K562 (cell line): ENCODE data around the gene PFKL. TPM values are rescaled to one million over a fixed set of nuclear protein-coding genes. Genes with fewer than 3 reads are reported as not detected.

Experiments used
- CHD1 ChIP-seq: fragments of 200-600 bp; sonication (generic); IDR thresholded peaks from one replicate; pipeline ENCODE4 v1.6.1; 2012; ENCODE audit warnings: mild to moderate bottlenecking, moderate library complexity, low read length, inconsistent platforms
- CREM ChIP-seq: IDR thresholded peaks from 2 replicates; pipeline ENCODE4 v1.6.1; 2014; ENCODE audit warnings: antibody characterized with exemption, low read depth
- EGR1 ChIP-seq: fragments of 450-650 bp; conservative IDR thresholded peaks from 2 replicates; pipeline ENCODE4 v1.6.1; 2017; ENCODE audit warnings: mild to moderate bottlenecking
- ELF4 ChIP-seq: fragments of 450-650 bp; formaldehyde crosslinking; IDR thresholded peaks from 2 replicates; pipeline ENCODE4 v1.4.0; 2022; ENCODE audit warnings: missing genetic modification characterization
- ERF ChIP-seq: fragments of 450-650 bp; formaldehyde crosslinking; IDR thresholded peaks from 2 replicates; pipeline ENCODE4 v1.4.0; 2020; ENCODE audit warnings: mild to moderate bottlenecking, mixed read lengths
- MYBL2 ChIP-seq, 2 experiments: fragments of 450-650 bp in 1 of 2; sonication (generic) in 1 of 2; formaldehyde crosslinking in 1 of 2; IDR thresholded peaks; 2 replicates each; pipeline versions ENCODE4 v1.6.1 to v1.8.1; 2017 to 2022; ENCODE audit warnings: borderline replicate concordance in 1 of 2, inconsistent platforms in 1 of 2, low read depth in 1 of 2, mild to moderate bottlenecking in 1 of 2, missing genetic modification reagents in 1 of 2, moderate library complexity in 1 of 2
- MYC ChIP-seq, 2 experiments: fragments of 250-450 bp in 1 of 2; sonication (Bioruptor Pico) in 1 of 2; IDR thresholded peaks; 2 replicates each; pipeline versions ENCODE4 v1.5.1 to v1.6.1; 2012 to 2021; ENCODE audit warnings: low read depth in 2 of 2, borderline replicate concordance in 1 of 2, improper control_type of control experiment in 1 of 2, low read length in 1 of 2, mild to moderate bottlenecking in 1 of 2, moderate library complexity in 1 of 2
- SRSF1 ChIP-seq: fragments of 200-400 bp; formaldehyde crosslinking; IDR thresholded peaks from 2 replicates; pipeline ENCODE4 v1.6.1; 2017; ENCODE audit warnings: mild to moderate bottlenecking, low read depth, low read length, moderate library complexity
- ZNF57 ChIP-seq: fragments of 450-650 bp; formaldehyde crosslinking; IDR thresholded peaks from 2 replicates; pipeline ENCODE4 v1.4.0; 2020; ENCODE audit warnings: mild to moderate bottlenecking, moderate library complexity
- polyA plus RNA-seq, 8 experiments: library from polyadenylated mRNA; depleted of rRNA in 4 of 8; stranded (reverse) in 5 of 8; unstranded in 3 of 8; fragments of >200 nt; fragmentation: Nextera tagmentation in 2 of 8; fragmentation: Illumina TruSeq in 1 of 8; extraction: Ambion mirVana in 2 of 8; extraction: Trizol in 1 of 8; gene quantifications; 2 replicates each; pipeline versions ENCODE4 v1.2.1 to v1.2.3, GENCODE V29; 2011 to 2014; ENCODE audit warnings: inconsistent platforms in 1 of 8, missing spikeins in 1 of 8
- total RNA-seq, 7 experiments: library from RNA; depleted of rRNA in 6 of 7; stranded (reverse); fragments of >200 nt in 6 of 7; fragmentation: Illumina TruSeq in 2 of 7; extraction: Trizol in 2 of 7; gene quantifications; 2 replicates each; pipeline versions ENCODE4 v1.2.1 to v1.2.3, GENCODE V29; 2011 to 2021; ENCODE audit warnings: low replicate concordance in 1 of 7
- TF ChIP-seq, protein P1 (sequence below): fragments of 450-650 bp; formaldehyde crosslinking; IDR thresholded peaks from 2 replicates; pipeline ENCODE4 v1.4.0; 2020; ENCODE audit warnings: mild to moderate bottlenecking, mixed read lengths
- TF ChIP-seq, protein P2 (sequence below), 3 experiments: fragments of 200-800 bp in 1 of 3; fragments of 250-450 bp in 1 of 3; fragments of 450-650 bp in 1 of 3; sonication (Bioruptor Pico) in 1 of 3; sonication (Bioruptor generic) in 1 of 3; formaldehyde crosslinking in 1 of 3; IDR thresholded peaks; 2 replicates each; pipeline versions ENCODE4 v1.6.1 to v1.8.0; 2016 to 2022; ENCODE audit warnings: mild to moderate bottlenecking in 2 of 3, missing genetic modification characterization in 2 of 3, missing compliant biosample characterization in 1 of 3, moderate library complexity in 1 of 3
- TF ChIP-seq, protein P3 (sequence below): fragments of 250-450 bp; sonication (Bioruptor Pico); IDR thresholded peaks from 2 replicates; pipeline ENCODE4 v1.9.0; 2021; ENCODE audit warnings: mild to moderate bottlenecking
- TF ChIP-seq, protein P4 (sequence below): sonication (generic); formaldehyde crosslinking; IDR thresholded peaks from 2 replicates; pipeline ENCODE4 v1.9.0; 2022; ENCODE audit warnings: mild to moderate bottlenecking, missing genetic modification reagents
- TF ChIP-seq, protein P5 (sequence below): sonication (generic); formaldehyde crosslinking; IDR thresholded peaks from 2 replicates; pipeline ENCODE4 v1.4.0; 2020; ENCODE audit warnings: mild to moderate bottlenecking, missing genetic modification reagents
- TF ChIP-seq, protein P6 (sequence below): sonication (generic); formaldehyde crosslinking; IDR thresholded peaks from 2 replicates; pipeline ENCODE4 v1.8.0; 2022; ENCODE audit warnings: mild to moderate bottlenecking, missing genetic modification reagents, borderline replicate concordance

PFKL gene
- total and polyA plus RNA-seq, 9 of the 15 experiments (the other 6 are each of a cell fraction or from before 2014, with no cell fraction given) = 1.1 to 124 (median 45.6) TPM

DNA sequence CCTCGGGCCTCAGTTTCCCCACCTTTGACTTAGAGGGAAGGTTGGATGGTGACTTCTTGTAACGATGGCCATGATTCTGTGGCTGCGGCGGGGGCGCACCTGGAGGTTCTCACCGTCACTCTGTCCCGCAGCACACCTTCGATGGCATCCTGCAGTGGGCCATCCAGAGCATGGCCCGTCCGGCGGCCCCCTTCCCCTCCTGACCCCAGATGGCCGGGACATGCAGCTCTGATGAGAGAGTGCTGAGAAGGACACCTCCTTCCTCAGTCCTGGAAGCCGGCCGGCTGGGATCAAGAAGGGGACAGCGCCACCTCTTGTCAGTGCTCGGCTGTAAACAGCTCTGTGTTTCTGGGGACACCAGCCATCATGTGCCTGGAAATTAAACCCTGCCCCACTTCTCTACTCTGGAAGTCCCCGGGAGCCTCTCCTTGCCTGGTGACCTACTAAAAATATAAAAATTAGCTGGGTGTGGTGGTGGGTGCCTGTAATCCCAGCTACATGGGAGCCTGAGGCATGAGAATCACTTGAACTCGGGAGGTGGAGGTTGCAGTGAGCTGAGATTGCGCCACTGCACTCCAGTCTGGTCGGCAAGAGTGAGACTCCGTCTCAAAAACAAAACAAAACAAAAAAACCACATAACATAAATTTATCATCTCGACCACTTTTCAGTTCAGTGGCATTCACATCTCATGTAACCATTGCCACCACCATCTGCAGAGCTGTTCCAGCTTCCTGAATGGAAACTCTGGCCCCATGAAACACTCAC lies 2.1 kb upstream of the PFKL start (continued):
- TF ChIP-seq, protein P1, sequence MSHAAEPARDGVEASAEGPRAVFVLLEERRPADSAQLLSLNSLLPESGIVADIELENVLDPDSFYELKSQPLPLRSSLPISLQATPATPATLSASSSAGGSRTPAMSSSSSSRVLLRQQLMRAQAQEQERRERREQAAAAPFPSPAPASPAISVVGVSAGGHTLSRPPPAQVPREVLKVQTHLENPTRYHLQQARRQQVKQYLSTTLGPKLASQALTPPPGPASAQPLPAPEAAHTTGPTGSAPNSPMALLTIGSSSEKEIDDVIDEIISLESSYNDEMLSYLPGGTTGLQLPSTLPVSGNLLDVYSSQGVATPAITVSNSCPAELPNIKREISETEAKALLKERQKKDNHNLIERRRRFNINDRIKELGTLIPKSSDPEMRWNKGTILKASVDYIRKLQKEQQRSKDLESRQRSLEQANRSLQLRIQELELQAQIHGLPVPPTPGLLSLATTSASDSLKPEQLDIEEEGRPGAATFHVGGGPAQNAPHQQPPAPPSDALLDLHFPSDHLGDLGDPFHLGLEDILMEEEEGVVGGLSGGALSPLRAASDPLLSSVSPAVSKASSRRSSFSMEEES (CRISPR knock-in tag) = no peak
- TF ChIP-seq ELF4 (CRISPR knock-in tag) (no peak), MYBL2 (IDR thresholded peaks at IDR 0.05; ENCODE audit: low read depth) (no peak), MYBL2 (CRISPR knock-in tag; IDR thresholded peaks at IDR 0.05; ENCODE audit: borderline replicate concordance) (no peak), CREM (0 out of 2 replicates have a peak, but pooled peaks have one; percentile 26), ERF (CRISPR knock-in tag) (no peak), MYC (IDR thresholded peaks at IDR 0.05; ENCODE audit: low read depth, low read length) (peak; percentile 55; the same call in 1 of the 2 replicates), MYC (CRISPR knock-in tag; IDR thresholded peaks at IDR 0.05; ENCODE audit: borderline replicate concordance, low read depth) (no peak), SRSF1 (no peak), EGR1 (no peak), CHD1 (no peak), ZNF57 (no peak)
- TF ChIP-seq, protein P2, sequence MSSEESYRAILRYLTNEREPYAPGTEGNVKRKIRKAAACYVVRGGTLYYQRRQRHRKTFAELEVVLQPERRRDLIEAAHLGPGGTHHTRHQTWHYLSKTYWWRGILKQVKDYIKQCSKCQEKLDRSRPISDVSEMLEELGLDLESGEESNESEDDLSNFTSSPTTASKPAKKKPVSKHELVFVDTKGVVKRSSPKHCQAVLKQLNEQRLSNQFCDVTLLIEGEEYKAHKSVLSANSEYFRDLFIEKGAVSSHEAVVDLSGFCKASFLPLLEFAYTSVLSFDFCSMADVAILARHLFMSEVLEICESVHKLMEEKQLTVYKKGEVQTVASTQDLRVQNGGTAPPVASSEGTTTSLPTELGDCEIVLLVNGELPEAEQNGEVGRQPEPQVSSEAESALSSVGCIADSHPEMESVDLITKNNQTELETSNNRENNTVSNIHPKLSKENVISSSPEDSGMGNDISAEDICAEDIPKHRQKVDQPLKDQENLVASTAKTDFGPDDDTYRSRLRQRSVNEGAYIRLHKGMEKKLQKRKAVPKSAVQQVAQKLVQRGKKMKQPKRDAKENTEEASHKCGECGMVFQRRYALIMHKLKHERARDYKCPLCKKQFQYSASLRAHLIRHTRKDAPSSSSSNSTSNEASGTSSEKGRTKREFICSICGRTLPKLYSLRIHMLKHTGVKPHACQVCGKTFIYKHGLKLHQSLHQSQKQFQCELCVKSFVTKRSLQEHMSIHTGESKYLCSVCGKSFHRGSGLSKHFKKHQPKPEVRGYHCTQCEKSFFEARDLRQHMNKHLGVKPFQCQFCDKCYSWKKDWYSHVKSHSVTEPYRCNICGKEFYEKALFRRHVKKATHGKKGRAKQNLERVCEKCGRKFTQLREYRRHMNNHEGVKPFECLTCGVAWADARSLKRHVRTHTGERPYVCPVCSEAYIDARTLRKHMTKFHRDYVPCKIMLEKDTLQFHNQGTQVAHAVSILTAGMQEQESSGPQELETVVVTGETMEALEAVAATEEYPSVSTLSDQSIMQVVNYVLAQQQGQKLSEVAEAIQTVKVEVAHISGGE (CRISPR knock-in tag; IDR thresholded peaks at IDR 0.05) = no peak
- TF ChIP-seq, protein P3, sequence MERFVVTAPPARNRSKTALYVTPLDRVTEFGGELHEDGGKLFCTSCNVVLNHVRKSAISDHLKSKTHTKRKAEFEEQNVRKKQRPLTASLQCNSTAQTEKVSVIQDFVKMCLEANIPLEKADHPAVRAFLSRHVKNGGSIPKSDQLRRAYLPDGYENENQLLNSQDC (CRISPR knock-in tag) = no peak
- TF ChIP-seq, protein P4, sequence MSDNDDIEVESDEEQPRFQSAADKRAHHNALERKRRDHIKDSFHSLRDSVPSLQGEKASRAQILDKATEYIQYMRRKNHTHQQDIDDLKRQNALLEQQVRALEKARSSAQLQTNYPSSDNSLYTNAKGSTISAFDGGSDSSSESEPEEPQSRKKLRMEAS (CRISPR knock-in tag) = 0 out of 2 replicates have a peak, but pooled peaks have one; percentile 9
- TF ChIP-seq, protein P5, sequence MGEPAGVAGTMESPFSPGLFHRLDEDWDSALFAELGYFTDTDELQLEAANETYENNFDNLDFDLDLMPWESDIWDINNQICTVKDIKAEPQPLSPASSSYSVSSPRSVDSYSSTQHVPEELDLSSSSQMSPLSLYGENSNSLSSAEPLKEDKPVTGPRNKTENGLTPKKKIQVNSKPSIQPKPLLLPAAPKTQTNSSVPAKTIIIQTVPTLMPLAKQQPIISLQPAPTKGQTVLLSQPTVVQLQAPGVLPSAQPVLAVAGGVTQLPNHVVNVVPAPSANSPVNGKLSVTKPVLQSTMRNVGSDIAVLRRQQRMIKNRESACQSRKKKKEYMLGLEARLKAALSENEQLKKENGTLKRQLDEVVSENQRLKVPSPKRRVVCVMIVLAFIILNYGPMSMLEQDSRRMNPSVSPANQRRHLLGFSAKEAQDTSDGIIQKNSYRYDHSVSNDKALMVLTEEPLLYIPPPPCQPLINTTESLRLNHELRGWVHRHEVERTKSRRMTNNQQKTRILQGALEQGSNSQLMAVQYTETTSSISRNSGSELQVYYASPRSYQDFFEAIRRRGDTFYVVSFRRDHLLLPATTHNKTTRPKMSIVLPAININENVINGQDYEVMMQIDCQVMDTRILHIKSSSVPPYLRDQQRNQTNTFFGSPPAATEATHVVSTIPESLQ (CRISPR knock-in tag) = no peak
- TF ChIP-seq, protein P6, sequence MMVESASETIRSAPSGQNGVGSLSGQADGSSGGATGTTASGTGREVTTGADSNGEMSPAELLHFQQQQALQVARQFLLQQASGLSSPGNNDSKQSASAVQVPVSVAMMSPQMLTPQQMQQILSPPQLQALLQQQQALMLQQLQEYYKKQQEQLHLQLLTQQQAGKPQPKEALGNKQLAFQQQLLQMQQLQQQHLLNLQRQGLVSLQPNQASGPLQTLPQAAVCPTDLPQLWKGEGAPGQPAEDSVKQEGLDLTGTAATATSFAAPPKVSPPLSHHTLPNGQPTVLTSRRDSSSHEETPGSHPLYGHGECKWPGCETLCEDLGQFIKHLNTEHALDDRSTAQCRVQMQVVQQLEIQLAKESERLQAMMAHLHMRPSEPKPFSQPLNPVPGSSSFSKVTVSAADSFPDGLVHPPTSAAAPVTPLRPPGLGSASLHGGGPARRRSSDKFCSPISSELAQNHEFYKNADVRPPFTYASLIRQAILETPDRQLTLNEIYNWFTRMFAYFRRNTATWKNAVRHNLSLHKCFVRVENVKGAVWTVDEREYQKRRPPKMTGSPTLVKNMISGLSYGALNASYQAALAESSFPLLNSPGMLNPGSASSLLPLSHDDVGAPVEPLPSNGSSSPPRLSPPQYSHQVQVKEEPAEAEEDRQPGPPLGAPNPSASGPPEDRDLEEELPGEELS = no peak
